MV-4-11 (cell line): ENCODE results near the gene EDA.
"Not testable (repeated sequence)": the region's sequence is repeated elsewhere in the genome, so short reads cannot be mapped to it uniquely, and the experiment has no call there.

Experiments
- DNase-seq: peaks from one replicate; lab custom pipeline; 2025; lab: John Stamatoyannopoulos, UW

The EDA gene

GRCh38 chrX:69959712-69960111 lies 343.8 kb downstream of the EDA start:
- no peak for DNase-seq

GRCh38 chrX:69961365-69962072 lies 345.6 kb downstream of the EDA start:
- DNase-seq, result no peak

DNA sequence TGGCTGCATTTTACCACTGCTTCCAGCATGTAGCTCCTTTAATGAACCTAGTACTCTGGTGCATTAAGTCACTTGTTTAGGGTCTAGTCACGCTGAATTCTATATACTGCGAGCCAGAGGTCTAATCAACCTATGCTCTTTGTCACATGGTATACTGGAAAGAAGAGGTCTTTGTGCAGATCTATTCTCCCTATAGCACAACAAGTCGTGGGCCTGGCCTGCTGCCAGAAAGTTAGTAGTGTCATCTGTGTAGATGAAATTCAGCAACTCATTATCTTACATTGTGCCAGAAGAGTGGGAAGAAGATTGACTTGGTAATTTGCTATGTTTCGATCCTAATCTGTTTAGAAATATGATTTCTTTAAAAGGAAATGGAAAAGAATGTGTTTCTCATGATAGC lies 353.0 kb downstream of the EDA start:
- DNase-seq, result no peak

- no peak for DNase-seq
Measured at GRCh38 chrX:69969460-69969859, 353.5 kb downstream of the EDA start.

DNA sequence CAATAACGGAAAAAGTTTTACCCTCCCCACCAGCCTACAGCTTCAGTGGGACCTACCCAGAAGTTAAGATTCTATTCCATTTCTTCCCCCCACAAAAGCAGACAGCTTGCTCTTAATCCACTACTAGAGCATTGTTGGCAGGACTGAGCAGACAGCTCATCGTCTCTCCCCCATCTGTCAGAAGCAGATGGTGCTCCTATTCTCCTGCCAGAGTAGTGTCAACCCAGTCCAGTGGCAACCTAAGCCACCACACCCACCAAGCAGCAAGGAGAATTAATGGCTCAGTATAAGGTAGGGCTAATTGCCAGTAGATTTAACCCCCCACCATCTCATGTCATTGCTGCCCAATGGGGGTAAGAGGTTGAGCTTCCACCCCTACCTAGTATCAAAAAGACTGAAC lies 371.8 kb downstream of the EDA start:
- DNase-seq, result no peak

DNA sequence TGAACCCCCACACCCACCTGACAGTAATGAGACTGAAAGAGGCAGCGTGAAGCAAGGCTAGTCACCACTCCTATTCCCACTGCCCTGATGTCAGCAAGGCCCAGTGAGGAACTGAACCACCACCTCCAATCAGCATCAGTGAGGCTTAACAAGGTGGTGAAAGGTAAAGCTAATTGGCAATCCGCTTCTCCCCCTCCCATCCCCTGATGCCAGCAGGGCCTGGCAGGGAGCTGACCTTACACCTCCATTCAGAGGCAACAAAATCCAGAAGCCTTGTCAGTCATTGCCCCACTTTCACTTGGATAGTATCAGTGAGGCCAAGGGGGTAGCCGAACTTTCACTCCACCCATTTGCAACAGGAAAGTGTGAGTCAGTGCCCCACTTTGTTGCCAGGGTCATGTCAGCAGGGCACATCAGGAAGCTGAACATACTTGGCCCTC lies 373.1 kb downstream of the EDA start:
- DNase-seq, result no peak

GRCh38 chrX:69991685-69992084 lies 375.8 kb downstream of the EDA start:
- DNase-seq, result no peak

GRCh38 chrX:69993494-69993893 lies 377.6 kb downstream of the EDA start:
- DNase-seq, result no peak

DNA sequence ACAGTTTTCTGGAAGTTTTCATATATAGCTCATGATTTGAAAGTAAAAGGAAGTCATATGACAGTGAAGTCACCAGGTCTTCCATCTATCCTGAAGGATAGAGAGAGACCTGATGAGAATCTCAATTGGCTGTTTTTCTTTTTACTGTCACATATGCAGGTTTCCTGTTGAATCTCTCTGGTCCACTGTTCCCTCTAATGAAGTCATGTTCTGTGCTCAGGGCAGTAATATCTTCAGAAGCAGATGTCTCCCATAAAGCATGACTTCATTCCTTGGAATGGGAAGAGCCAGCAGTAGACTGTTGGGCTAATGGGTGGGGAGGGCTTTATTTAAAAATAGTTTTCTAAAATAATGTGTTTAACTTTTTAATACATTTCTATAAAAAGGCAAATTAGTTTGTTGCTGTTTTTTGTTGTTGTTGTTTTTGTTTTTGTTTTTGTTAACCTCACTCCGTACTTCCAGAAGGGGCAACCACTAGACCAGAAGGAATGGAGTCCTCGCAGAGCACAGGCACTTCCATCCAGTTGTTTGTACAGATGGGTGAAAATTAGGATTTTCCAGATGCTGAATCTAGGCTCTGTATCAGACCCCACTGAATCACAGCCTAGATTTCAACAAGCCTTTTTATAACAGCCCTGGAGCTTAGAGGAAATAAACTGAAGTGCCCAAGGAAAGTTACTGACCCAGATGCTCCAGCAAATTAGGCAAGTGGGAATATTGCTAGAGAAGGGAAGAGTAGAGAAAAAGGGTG lies 379.6 kb downstream of the EDA start:
- no peak for DNase-seq

DNA sequence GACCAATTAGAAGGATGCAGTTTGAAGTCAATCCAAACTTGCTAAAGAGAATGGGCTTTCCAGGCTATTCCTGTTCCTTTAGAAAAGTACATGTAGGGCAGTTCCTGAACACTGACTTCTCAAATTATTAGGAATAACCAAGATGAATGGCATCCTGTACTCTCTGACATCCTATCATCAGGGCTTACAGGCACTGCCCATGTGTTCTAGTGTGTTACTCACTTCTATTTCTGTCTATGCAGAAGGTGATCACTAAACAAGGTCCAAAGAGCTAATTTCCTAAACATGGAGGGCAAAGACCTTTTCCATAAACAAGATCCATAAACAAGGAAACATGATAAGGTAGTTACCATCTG lies 380.2 kb downstream of the EDA start:
- DNase-seq, result no peak

GRCh38 chrX:69998299-69998698 lies 382.4 kb downstream of the EDA start:
- DNase-seq, result not testable (repeated sequence)

- no peak for DNase-seq
Measured at GRCh38 chrX:70001269-70001668, 385.4 kb downstream of the EDA start.

- DNase-seq, result no peak
Measured at GRCh38 chrX:70001708-70002341, 385.9 kb downstream of the EDA start.

GRCh38 chrX:70007946-70008345 lies 392.0 kb downstream of the EDA start:
- no peak for DNase-seq

DNA sequence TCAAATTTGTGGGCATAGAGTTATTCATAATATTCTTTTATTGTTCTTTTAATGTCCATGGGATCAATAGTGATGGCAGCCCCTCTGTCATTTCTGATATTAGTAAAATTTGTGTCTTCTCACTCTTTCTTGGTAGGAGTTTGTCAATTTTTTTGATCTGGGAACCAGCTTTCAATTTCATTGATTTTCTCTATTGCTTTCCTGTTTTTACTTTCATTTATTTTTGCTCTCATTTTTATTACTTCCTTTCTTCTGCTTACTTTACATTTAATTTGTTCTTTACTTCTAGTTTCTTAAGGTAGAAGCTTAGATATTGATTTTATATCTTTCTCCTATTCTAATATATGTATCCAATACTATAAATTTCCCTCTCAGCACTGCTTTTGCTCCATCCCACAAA lies 393.1 kb downstream of the EDA start:
- no peak for DNase-seq

DNA sequence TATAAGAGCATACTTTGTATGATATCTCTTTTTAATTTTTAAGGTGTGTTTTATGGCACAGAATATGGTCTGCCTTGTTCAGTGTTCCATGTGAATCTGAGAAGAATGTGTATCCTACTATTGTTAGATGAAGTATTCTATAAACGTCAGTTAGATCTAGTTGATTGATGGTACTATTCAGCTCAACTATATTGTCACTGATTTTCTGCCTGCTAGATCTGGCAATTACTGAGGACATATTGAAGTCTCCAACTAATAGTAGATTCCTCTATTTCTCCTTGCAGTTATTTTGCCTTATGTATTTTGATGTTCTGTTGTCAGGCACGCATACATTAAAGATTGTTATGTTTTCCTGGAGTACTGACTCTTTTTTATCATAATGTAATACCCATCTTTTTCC lies 394.1 kb downstream of the EDA start:
- DNase-seq, result no peak

- no peak for DNase-seq
Measured at GRCh38 chrX:70012756-70013155, 396.8 kb downstream of the EDA start.

DNA sequence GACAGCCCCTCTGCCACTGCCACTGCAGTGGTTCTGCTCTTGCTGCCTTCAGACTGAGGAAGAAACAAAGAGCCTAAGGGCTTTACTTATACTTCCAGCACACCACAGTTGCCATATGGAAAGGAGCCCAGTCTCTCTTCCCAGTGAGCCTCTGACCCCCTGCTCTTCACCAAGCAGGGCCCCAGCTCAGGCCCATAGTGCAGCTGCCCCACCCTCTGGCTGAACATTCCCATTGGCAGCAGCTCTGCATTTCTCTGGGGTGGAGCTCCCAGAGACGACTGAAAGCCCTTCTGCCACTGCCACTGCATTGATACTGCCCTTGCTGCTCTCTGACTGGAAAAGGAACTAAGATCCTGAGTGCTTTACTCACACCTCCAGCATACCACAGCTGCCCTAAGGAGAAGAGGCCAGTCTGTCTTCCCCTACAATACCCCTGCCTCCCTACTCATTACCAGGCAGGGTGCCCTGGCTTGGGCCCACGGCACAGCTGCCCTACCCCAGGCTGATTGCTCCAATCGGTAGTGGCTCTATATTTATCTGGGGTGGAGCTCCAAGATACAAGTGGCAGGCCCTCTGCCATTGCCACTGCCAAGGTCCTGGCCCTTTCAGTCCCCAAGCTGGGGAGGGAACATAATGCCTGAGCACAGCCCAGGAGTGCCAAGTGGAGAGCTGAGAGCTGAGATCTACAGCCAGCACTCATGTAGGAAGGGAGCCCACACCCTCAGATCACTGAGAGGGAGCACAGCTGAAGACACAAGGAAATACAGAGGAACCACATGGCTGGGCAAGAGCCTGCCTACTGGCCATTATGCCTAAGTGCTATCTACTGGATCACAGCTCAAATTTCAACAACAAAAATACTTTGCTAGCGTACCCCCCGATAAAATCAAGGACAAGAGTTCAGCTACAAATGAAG lies 397.8 kb downstream of the EDA start:
- no peak for DNase-seq

- DNase-seq, result no peak
Measured at GRCh38 chrX:70016513-70016912, 400.6 kb downstream of the EDA start.

DNA sequence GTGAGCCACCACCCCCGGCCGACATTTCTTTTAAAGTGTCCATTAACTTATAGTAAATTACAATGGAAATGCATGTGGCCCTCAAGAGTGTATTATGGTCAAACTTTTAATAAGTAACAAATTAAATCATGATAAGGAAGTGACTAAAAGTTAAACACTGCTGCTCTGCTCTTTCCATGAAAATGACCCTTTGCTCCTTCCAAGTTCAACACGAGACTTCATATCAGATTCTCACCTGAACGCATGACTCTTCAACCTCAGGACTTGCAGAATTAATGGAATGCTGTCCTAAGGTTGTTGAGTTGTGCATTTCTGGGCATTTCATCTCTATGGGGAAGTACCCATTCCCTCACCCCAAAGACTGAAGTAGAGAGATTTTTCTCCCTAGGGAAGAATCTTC lies 406.7 kb downstream of the EDA start:
- no peak for DNase-seq

DNA sequence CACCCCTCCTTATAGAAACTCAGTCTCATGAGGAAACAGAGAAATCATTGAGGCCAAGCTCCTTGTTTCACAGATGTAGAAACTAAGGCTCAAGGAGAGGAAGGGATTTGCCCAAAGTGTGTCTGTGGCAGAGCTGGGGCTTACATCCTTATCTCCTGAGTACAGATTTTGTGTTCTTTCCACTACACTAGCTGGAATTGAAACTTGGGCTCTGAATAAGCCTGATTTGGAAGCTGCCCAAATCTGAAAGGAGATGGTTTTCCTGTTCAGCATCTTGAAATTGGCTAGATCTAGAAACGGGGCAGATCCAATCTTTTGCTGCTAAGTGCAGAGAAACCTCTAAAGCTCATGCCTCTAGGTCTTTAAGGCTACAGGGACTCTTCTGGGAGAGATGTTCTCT lies 409.6 kb downstream of the EDA start:
- no peak for DNase-seq
